HepG2 (cell line): ENCODE data around the gene NOTO. TPM values are rescaled to one million over a fixed set of nuclear protein-coding genes. Genes with fewer than 3 reads are reported as not detected.

Experiments used
- ATAC-seq: fragments of 200-7000 bp; cut with Tn5 transposase; 3 replicates; pipeline ENCODE4 v1.9.1; 2020; ENCODE audit warnings: mild to moderate bottlenecking, moderate library complexity
- BruUV-seq: library from RNA; stranded (reverse); fragments of 400-500 nt; replicated peaks from 2 replicates; lab custom pipeline; 2021; lab: Mats Ljungman, UMichigan
- CTCF ChIA-PET: fragments of 300-600 bp; formaldehyde crosslinking; extraction: SDS; loops from one replicate; lab custom pipeline; 2021; ENCODE audit warnings: low total read pairs, inconsistent platforms, low intra/inter-chr PET ratio; lab: Yijun Ruan, JAX
- POLR2A ChIA-PET: fragments of 350-600 bp; sonication (Branson Sonifier 250); formaldehyde crosslinking; loops from one replicate; lab custom pipeline; 2020; ENCODE audit warnings: antibody characterized with exemption, inconsistent platforms; lab: Yijun Ruan, JAX
- DNase-seq: peaks from one replicate; pipeline ENCODE4 v3.0.0-alpha.2; 2015; ENCODE audit warnings: low spot score
- FAIRE-seq: peaks from 3 replicates; lab custom pipeline; 2011; peaks lifted over from hg19 to GRCh38; lab: Jason Lieb, UNC
- H2AFZ ChIP-seq: one replicate; pipeline ENCODE4 v1.6.1; 2011; ENCODE audit warnings: low read length, inconsistent platforms
- H3K27ac ChIP-seq: fragments of 300-600 bp; 3 replicates; pipeline ENCODE4 v1.8.0; 2011; ENCODE audit warnings: mixed run types, mild to moderate bottlenecking, mixed read lengths, low read length, inconsistent platforms; ENCODE audit not compliant: insufficient read depth; ENCODE audit errors: extremely low read length
- H3K27me3 ChIP-seq, 2 experiments: fragments of 200-600 bp in 1 of 2; 2 replicates in 1 of 2; 3 replicates in 1 of 2; pipeline versions ENCODE4 v1.6.0 to v1.8.0; 2011; ENCODE audit warnings: low read length in 2 of 2, mild to moderate bottlenecking in 2 of 2, moderate library complexity in 2 of 2, inconsistent platforms in 1 of 2; ENCODE audit not compliant: insufficient read depth in 2 of 2, control insufficient read depth in 1 of 2
- H3K36me3 ChIP-seq, 2 experiments: fragments of 200-600 bp in 1 of 2; replicated peaks in 1 of 2; 2 replicates in 1 of 2; 3 replicates in 1 of 2; pipeline versions ENCODE4 v1.5.1 to v1.8.0; 2011; ENCODE audit warnings: low read length in 2 of 2, inconsistent platforms in 1 of 2; ENCODE audit not compliant: insufficient read depth in 2 of 2, control insufficient read depth in 1 of 2
- H3K4me1 ChIP-seq: 2 replicates; pipeline ENCODE4 v1.5.1; 2012; ENCODE audit warnings: low read length, inconsistent platforms; ENCODE audit not compliant: insufficient read depth
- H3K4me2 ChIP-seq: 2 replicates; pipeline ENCODE4 v1.6.0; 2011; ENCODE audit warnings: low read depth, low read length, inconsistent platforms
- H3K4me3 ChIP-seq, 3 experiments: fragments of 200-600 bp in 1 of 3; sonication (generic), shearing (Covaris generic) in 1 of 3; replicated peaks in 1 of 3; 2 replicates each; pipeline ENCODE4 v1.5.1; 2011 to 2016; ENCODE audit warnings: low read length in 3 of 3, inconsistent platforms in 2 of 3, low read depth in 2 of 3, mild to moderate bottlenecking in 2 of 3, control low read depth in 1 of 3, mixed read lengths in 1 of 3; ENCODE audit not compliant: insufficient read depth in 1 of 3
- H3K79me2 ChIP-seq: one replicate; pipeline ENCODE4 v1.6.1; 2011; ENCODE audit warnings: low read length, inconsistent platforms; ENCODE audit not compliant: insufficient read depth
- H3K9ac ChIP-seq: 2 replicates; pipeline ENCODE4 v1.6.0; 2011; ENCODE audit warnings: mild to moderate bottlenecking, low read depth, low read length, inconsistent platforms; ENCODE audit not compliant: insufficient read depth
- H3K9me3 ChIP-seq: 2 replicates; pipeline ENCODE4 v1.5.1; 2012; ENCODE audit warnings: mild to moderate bottlenecking, low read length
- H4K20me1 ChIP-seq: 2 replicates; pipeline ENCODE4 v1.6.0; 2011; ENCODE audit warnings: inconsistent platforms, mild to moderate bottlenecking, low read length, moderate library complexity; ENCODE audit not compliant: insufficient read depth
- CBX1 ChIP-seq: IDR thresholded peaks from one replicate; pipeline ENCODE4 v1.6.1; 2016; ENCODE audit warnings: antibody characterized with exemption, low read depth
- FOXA3 ChIP-seq: IDR thresholded peaks from 2 replicates; pipeline ENCODE4 v1.6.1; 2016; ENCODE audit warnings: missing genetic modification reagents, missing compliant biosample characterization
- MATR3 ChIP-seq: sonication (generic); formaldehyde crosslinking; IDR thresholded peaks from 2 replicates; pipeline ENCODE4 v1.4.0; 2020; ENCODE audit warnings: missing genetic modification reagents
- MBD4 ChIP-seq: IDR thresholded peaks from 2 replicates; pipeline ENCODE4 v1.6.1; 2012; ENCODE audit warnings: low read length, inconsistent platforms, borderline replicate concordance
- NBN ChIP-seq: fragments of 450-650 bp; conservative IDR thresholded peaks from 2 replicates; pipeline ENCODE4 v1.6.1; 2017
- NFIC ChIP-seq: IDR thresholded peaks from 2 replicates; pipeline ENCODE4 v1.6.1; 2012; ENCODE audit warnings: mild to moderate bottlenecking, low read length, inconsistent platforms
- POLR2AphosphoS2 ChIP-seq: IDR thresholded peaks from 2 replicates; pipeline ENCODE4 v1.6.1; 2011; ENCODE audit warnings: low read depth, low read length, improper control_type of control experiment
- REPIN1 ChIP-seq: sonication (generic); formaldehyde crosslinking; IDR thresholded peaks from 2 replicates; pipeline ENCODE4 v1.8.0; 2022; ENCODE audit warnings: missing genetic modification reagents, low read depth, mild to moderate bottlenecking, borderline replicate concordance
- REXO4 ChIP-seq: sonication (generic); formaldehyde crosslinking; IDR thresholded peaks from 2 replicates; pipeline ENCODE4 v1.8.0; 2022; ENCODE audit warnings: missing genetic modification reagents, mild to moderate bottlenecking, borderline replicate concordance
- SP140L ChIP-seq: sonication (generic); formaldehyde crosslinking; IDR thresholded peaks from 2 replicates; pipeline ENCODE4 v1.4.0; 2020; ENCODE audit warnings: missing genetic modification reagents, borderline replicate concordance
- TSC22D2 ChIP-seq: sonication (generic); formaldehyde crosslinking; IDR thresholded peaks from 2 replicates; pipeline ENCODE4 v1.5.1; 2020; ENCODE audit warnings: missing genetic modification reagents, mild to moderate bottlenecking, borderline replicate concordance
- XRCC5 ChIP-seq: fragments of 200-400 bp; formaldehyde crosslinking; optimal IDR thresholded peaks from 2 replicates; pipeline ENCODE3; 2017; ENCODE audit warnings: mild to moderate bottlenecking, low read length
- ZNF124 ChIP-seq: sonication (generic); formaldehyde crosslinking; IDR thresholded peaks from 2 replicates; pipeline ENCODE4 v1.4.0; 2020; ENCODE audit warnings: missing genetic modification reagents
- ZNF33B ChIP-seq: sonication (generic); formaldehyde crosslinking; IDR thresholded peaks from 2 replicates; pipeline ENCODE4 v1.5.1; 2020; ENCODE audit warnings: mild to moderate bottlenecking, missing genetic modification reagents
- ZNF367 ChIP-seq: sonication (generic); formaldehyde crosslinking; IDR thresholded peaks from 2 replicates; pipeline ENCODE4 v1.4.0; 2020; ENCODE audit warnings: missing genetic modification reagents, borderline replicate concordance
- ZNF577 ChIP-seq: sonication (generic); formaldehyde crosslinking; IDR thresholded peaks from 2 replicates; pipeline ENCODE4 v1.4.0; 2020; ENCODE audit warnings: mild to moderate bottlenecking, low read depth, missing genetic modification reagents, borderline replicate concordance
- ZNF713 ChIP-seq: sonication (generic); formaldehyde crosslinking; IDR thresholded peaks from 2 replicates; pipeline ENCODE4 v1.4.0; 2020; ENCODE audit warnings: mild to moderate bottlenecking, missing genetic modification reagents
- ZNF720 ChIP-seq: sonication (generic); formaldehyde crosslinking; IDR thresholded peaks from 2 replicates; pipeline ENCODE4 v1.4.0; 2020; ENCODE audit warnings: missing genetic modification reagents
- ZNF782 ChIP-seq: sonication (generic); formaldehyde crosslinking; IDR thresholded peaks from 2 replicates; pipeline ENCODE4 v1.4.0; 2020; ENCODE audit warnings: missing genetic modification reagents, mild to moderate bottlenecking, borderline replicate concordance
- WGBS: methylation state at CpG from one replicate; pipeline ENCODE4 v1.1.6; 2017; ENCODE audit warnings: low lambda C conversion rate; 5-methylcytosine and 5-hydroxymethylcytosine counted together
- in situ Hi-C: cut with HindIII; loops from 2 replicates; pipeline ENCODE4 v1.10.0; 2017; ENCODE audit warnings: low pct_unique_long_range_greater_than_20kb; ENCODE audit not compliant: extremely low pct_ligation_motif_present
- intact Hi-C: fragments of 100-400 bp; cut with micrococcal nuclease; formaldehyde crosslinking; loops from one replicate; pipeline ENCODE4 v1.10.0; 2022; ENCODE audit not compliant: unreplicated experiment
- polyA plus RNA-seq, 8 experiments: library from polyadenylated mRNA; depleted of rRNA in 3 of 8; stranded (reverse) in 7 of 8; unstranded in 1 of 8; fragments of >200 nt; fragmentation: Illumina TruSeq in 4 of 8; extraction: Trizol in 4 of 8; gene quantifications; 2 replicates each; pipeline versions ENCODE4 v1.2.1 to v1.2.3, GENCODE V29; 2011 to 2016; ENCODE audit warnings: low read depth in 4 of 8, missing spikeins in 1 of 8, mixed read lengths in 1 of 8; ENCODE audit not compliant: insufficient read depth in 1 of 8
- total RNA-seq, 5 experiments: library from RNA; depleted of rRNA; stranded (reverse); fragments of >200 nt; fragmentation: Illumina TruSeq; extraction: Trizol; gene quantifications; 2 replicates each; pipeline ENCODE4 v1.2.3, GENCODE V29; 2016; ENCODE audit warnings: low read depth in 1 of 5
- TF ChIP-seq, protein P1 (sequence below): sonication (generic); formaldehyde crosslinking; IDR thresholded peaks from 2 replicates; pipeline ENCODE4 v1.4.0; 2020; ENCODE audit warnings: mild to moderate bottlenecking, missing genetic modification reagents
- TF ChIP-seq, protein P2 (sequence below): sonication (generic); formaldehyde crosslinking; IDR thresholded peaks from 2 replicates; pipeline ENCODE4; 2020; ENCODE audit warnings: missing genetic modification reagents, mild to moderate bottlenecking, borderline replicate concordance

The NOTO gene
- total and polyA plus RNA-seq, 2 of the 13 experiments (the other 11 are each of a cell fraction or from before 2014, with no cell fraction given), result not detected

DNA sequence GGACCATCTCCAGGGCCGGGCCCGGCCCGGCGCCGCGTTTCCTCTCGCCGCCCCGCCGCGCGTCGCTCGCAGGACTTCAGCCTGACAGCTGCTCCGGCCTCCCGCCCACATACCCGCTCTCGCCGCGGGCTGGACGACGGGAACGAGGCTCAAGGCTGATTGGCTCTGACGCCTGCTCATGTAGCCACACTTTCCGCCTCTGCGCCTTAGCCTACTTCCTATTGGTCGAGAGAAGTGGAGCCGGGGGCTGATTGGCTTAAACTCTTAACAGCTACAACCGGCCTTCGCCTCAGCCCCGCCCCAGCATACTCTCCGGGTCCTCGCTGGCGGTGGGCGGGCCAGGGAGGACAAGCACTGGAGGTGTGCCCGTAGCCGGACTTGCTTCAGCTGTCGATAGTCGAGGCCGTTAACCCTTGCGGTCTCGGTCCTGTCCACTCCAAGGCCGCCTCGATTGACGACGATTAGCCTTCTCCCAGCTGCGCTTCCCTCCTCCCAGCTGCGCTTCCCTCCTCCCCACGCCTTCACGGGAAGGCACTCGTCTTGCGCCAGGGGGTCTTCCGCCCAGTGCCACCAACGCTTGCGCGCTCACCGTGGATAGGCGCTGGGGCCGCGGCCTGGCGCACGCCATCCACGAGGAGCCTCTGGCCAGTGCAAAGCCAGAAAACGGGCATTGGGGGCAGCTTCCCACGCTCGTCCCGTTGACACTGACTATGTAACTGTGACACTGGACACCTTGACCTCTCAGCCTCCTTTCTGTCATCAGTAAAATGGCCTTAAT is 31.0 kb downstream of the NOTO start, which contains the start of gene PRADC1:
Gene PRADC1 (minus strand): TSS at position 86 of the 778 bp plus-strand sequence. CDS start 79 bp downstream, at position 7.
- WGBS, result under 1% methylated on average over 47 of the region's 67 CpGs
- ChIA-PET CTCF (no interaction called here), POLR2A (interaction anchor here (0.8 to 7.2 kb wide), 27 partner anchors 9 to 887 kb away, joined by 3 to 125 read pairs (median 8); partner anchors contain the start of genes ALMS1, FBXO41, RAB11FIP5 and SFXN5)
- in situ Hi-C loops, result no loop called here
- Histone ChIP-seq H4K20me1 (peaks cover 37% of the 10 kb centered on the region), H3K27me3 (peaks cover 0 to 6% of the 10 kb centered on the region in 2 experiments; a peak in 1 of 5 replicates), H3K4me2 (peak within 1 kb of the TSS; percentile 99), H3K9me3 (no peaks in the 10 kb centered on the region), H3K36me3 (peaks cover 2 to 13% of the 10 kb centered on the region in 2 experiments; a peak in 2 of 5 replicates), H3K4me1 (peaks cover 39% of the 10 kb centered on the region), H3K4me3 (peak within 1 kb of the TSS; percentile 84 to 97 (median 89)), H2AFZ (peak within 1 kb of the TSS; percentile 66), H3K9ac (peak within 1 kb of the TSS; percentile 95), H3K27ac (peak within 1 kb of the TSS; percentile 78), H3K79me2 (peaks cover 45% of the 10 kb centered on the region)
- FAIRE-seq (peak; percentile 91), DNase-seq (peak; percentile 100), ATAC-seq (peak; percentile 90)
- intact Hi-C loops, result loop anchor here (1.0 to 5.0 kb wide), 2 partner anchors 19 to 49 kb away; partner anchors contain the start of genes FBXO41 and SMYD5
- BruUV-seq, result TSS peak; percentile 85
- TF ChIP-seq FOXA3 (CRISPR knock-in tag), result peak; percentile 32; the same call in 1 of the 2 replicates
- TF ChIP-seq ZNF367 (CRISPR knock-in tag), result no peak
- TF ChIP-seq ZNF713 (CRISPR knock-in tag), result no peak
- 0 out of 2 replicates have a peak, but pooled peaks have one; percentile 2 for TF ChIP-seq ZNF33B (CRISPR knock-in tag)
- no peak for TF ChIP-seq ZNF577 (CRISPR knock-in tag)
- peak; percentile 92 for TF ChIP-seq ZNF124 (CRISPR knock-in tag)
- TF ChIP-seq CBX1, result peak; percentile 95
- TF ChIP-seq MBD4, result no peak
- peak; percentile 95; the same call in 1 of the 2 replicates for TF ChIP-seq MATR3 (CRISPR knock-in tag)
- peak; percentile 39; the same call in 1 of the 2 replicates for TF ChIP-seq REPIN1 (CRISPR knock-in tag)
- no peak for TF ChIP-seq XRCC5
- TF ChIP-seq, protein P1, sequence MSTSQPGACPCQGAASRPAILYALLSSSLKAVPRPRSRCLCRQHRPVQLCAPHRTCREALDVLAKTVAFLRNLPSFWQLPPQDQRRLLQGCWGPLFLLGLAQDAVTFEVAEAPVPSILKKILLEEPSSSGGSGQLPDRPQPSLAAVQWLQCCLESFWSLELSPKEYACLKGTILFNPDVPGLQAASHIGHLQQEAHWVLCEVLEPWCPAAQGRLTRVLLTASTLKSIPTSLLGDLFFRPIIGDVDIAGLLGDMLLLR, result no peak; the same call in none of the 2 replicates
- TF ChIP-seq ZNF782 (CRISPR knock-in tag), result peak; percentile 90; the same call in 1 of the 2 replicates
- TF ChIP-seq ZNF720, result no peak; the same call in 1 of the 2 replicates
- TF ChIP-seq, protein P2, sequence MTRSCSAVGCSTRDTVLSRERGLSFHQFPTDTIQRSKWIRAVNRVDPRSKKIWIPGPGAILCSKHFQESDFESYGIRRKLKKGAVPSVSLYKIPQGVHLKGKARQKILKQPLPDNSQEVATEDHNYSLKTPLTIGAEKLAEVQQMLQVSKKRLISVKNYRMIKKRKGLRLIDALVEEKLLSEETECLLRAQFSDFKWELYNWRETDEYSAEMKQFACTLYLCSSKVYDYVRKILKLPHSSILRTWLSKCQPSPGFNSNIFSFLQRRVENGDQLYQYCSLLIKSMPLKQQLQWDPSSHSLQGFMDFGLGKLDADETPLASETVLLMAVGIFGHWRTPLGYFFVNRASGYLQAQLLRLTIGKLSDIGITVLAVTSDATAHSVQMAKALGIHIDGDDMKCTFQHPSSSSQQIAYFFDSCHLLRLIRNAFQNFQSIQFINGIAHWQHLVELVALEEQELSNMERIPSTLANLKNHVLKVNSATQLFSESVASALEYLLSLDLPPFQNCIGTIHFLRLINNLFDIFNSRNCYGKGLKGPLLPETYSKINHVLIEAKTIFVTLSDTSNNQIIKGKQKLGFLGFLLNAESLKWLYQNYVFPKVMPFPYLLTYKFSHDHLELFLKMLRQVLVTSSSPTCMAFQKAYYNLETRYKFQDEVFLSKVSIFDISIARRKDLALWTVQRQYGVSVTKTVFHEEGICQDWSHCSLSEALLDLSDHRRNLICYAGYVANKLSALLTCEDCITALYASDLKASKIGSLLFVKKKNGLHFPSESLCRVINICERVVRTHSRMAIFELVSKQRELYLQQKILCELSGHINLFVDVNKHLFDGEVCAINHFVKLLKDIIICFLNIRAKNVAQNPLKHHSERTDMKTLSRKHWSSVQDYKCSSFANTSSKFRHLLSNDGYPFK (CRISPR knock-in tag), result peak; percentile 20
- peak; percentile 92 for TF ChIP-seq TSC22D2
- no peak; the same call in 1 of the 2 replicates for TF ChIP-seq SP140L
- no peak for TF ChIP-seq NFIC
- no peak for TF ChIP-seq NBN
- TF ChIP-seq REXO4 (CRISPR knock-in tag), result peak; percentile 83; the same call in 1 of the 2 replicates
- no peak for TF ChIP-seq POLR2AphosphoS2
